K562 (cell line): ENCODE measurements around the gene HOTAIR. TPM values are rescaled to one million over a fixed set of nuclear protein-coding genes. Genes with fewer than 3 reads are reported as not detected.

ENCODE experiments used
- ARID2 ChIP-seq: fragments of 450-650 bp; IDR thresholded peaks from 2 replicates; pipeline ENCODE4 v1.6.1; 2017; ENCODE audit warnings: antibody characterized with exemption, mild to moderate bottlenecking
- CGGBP1 ChIP-seq: fragments of 250-450 bp; sonication (Bioruptor Pico); IDR thresholded peaks from 2 replicates; pipeline ENCODE4 v1.9.0; 2021; ENCODE audit warnings: mild to moderate bottlenecking
- CREBBP ChIP-seq: IDR thresholded peaks from one replicate; pipeline ENCODE4 v1.6.1; 2012; ENCODE audit warnings: low read depth, mild to moderate bottlenecking, control low read depth, inconsistent platforms, low read length
- ETV1 ChIP-seq: fragments of 450-650 bp; conservative IDR thresholded peaks from 2 replicates; pipeline ENCODE4 v1.6.1; 2016; ENCODE audit warnings: missing genetic modification characterization, control low read depth, low read depth, missing compliant biosample characterization
- ETV5 ChIP-seq: sonication (generic); formaldehyde crosslinking; IDR thresholded peaks from 2 replicates; pipeline ENCODE4 v1.4.0; 2020; ENCODE audit warnings: low read depth, mild to moderate bottlenecking, missing genetic modification reagents
- FOXK2 ChIP-seq, 2 experiments: fragments of 450-650 bp; IDR thresholded peaks in 1 of 2; conservative IDR thresholded peaks in 1 of 2; 2 replicates each; pipeline ENCODE4 v1.6.1; 2016; ENCODE audit warnings: low read depth in 2 of 2, mild to moderate bottlenecking in 1 of 2
- FOXP1 ChIP-seq: sonication (generic); formaldehyde crosslinking; IDR thresholded peaks from 2 replicates; pipeline ENCODE4 v1.8.0; 2022; ENCODE audit warnings: mild to moderate bottlenecking, missing genetic modification reagents
- HDAC2 ChIP-seq: fragments of 450-650 bp; IDR thresholded peaks from 2 replicates; pipeline ENCODE4 v1.6.1; 2016; ENCODE audit warnings: mild to moderate bottlenecking
- KLF6 ChIP-seq: fragments of 250-450 bp; sonication (Bioruptor Pico); IDR thresholded peaks from 2 replicates; pipeline ENCODE4 v1.4.0; 2020; ENCODE audit warnings: mild to moderate bottlenecking, moderate library complexity, borderline replicate concordance
- MLLT1 ChIP-seq, 2 experiments: fragments of 450-650 bp; IDR thresholded peaks; 2 replicates each; pipeline ENCODE4 v1.6.1; 2016
- MLX ChIP-seq, 2 experiments: fragments of 450-650 bp in 1 of 2; sonication (generic) in 1 of 2; formaldehyde crosslinking; conservative IDR thresholded peaks; 2 replicates each; pipeline versions ENCODE4 v1.4.0 to v1.8.1; 2020 to 2022; ENCODE audit warnings: mild to moderate bottlenecking in 1 of 2, missing genetic modification reagents in 1 of 2
- NBN ChIP-seq: fragments of 450-650 bp; IDR thresholded peaks from 2 replicates; pipeline ENCODE4 v1.6.1; 2016; ENCODE audit warnings: low read depth, mild to moderate bottlenecking
- NCOA6 ChIP-seq: fragments of 450-650 bp; IDR thresholded peaks from 2 replicates; pipeline ENCODE4 v1.6.1; 2017; ENCODE audit warnings: mild to moderate bottlenecking
- POLR2A ChIP-seq: fragments of 450-650 bp; conservative IDR thresholded peaks from 2 replicates; pipeline ENCODE4 v1.6.1; 2016
- RFX7 ChIP-seq: fragments of 250-450 bp; sonication (Bioruptor Pico); IDR thresholded peaks from 2 replicates; pipeline ENCODE4 v1.5.1; 2021; ENCODE audit warnings: mild to moderate bottlenecking
- SNRNP70 ChIP-seq: fragments of 200-400 bp; formaldehyde crosslinking; optimal IDR thresholded peaks from 2 replicates; pipeline ENCODE3; 2017; ENCODE audit warnings: low read depth, low read length
- TCF3 ChIP-seq: sonication (generic); formaldehyde crosslinking; IDR thresholded peaks from 2 replicates; pipeline ENCODE4 v1.4.0; 2020; ENCODE audit warnings: mild to moderate bottlenecking, missing genetic modification reagents
- ZNF140 ChIP-seq: fragments of 250-450 bp; sonication (Bioruptor Pico); IDR thresholded peaks from 2 replicates; pipeline ENCODE4 v1.8.0; 2021; ENCODE audit warnings: moderate library complexity, mild to moderate bottlenecking, inconsistent platforms
- ZNF212 ChIP-seq: fragments of 450-650 bp; formaldehyde crosslinking; IDR thresholded peaks from 2 replicates; pipeline ENCODE4 v1.4.0; 2020; ENCODE audit warnings: mild to moderate bottlenecking
- polyA plus RNA-seq, 8 experiments: library from polyadenylated mRNA; depleted of rRNA in 4 of 8; stranded (reverse) in 5 of 8; unstranded in 3 of 8; fragments of >200 nt; fragmentation: Nextera tagmentation in 2 of 8; fragmentation: Illumina TruSeq in 1 of 8; extraction: Ambion mirVana in 2 of 8; extraction: Trizol in 1 of 8; gene quantifications; 2 replicates each; pipeline versions ENCODE4 v1.2.1 to v1.2.3, GENCODE V29; 2011 to 2014; ENCODE audit warnings: inconsistent platforms in 1 of 8, missing spikeins in 1 of 8
- total RNA-seq, 7 experiments: library from RNA; depleted of rRNA in 6 of 7; stranded (reverse); fragments of >200 nt in 6 of 7; fragmentation: Illumina TruSeq in 2 of 7; extraction: Trizol in 2 of 7; gene quantifications; 2 replicates each; pipeline versions ENCODE4 v1.2.1 to v1.2.3, GENCODE V29; 2011 to 2021; ENCODE audit warnings: low replicate concordance in 1 of 7
- TF ChIP-seq, protein P1 (sequence below), 2 experiments: fragments of 250-450 bp in 1 of 2; fragments of 450-650 bp in 1 of 2; sonication (Bioruptor Pico) in 1 of 2; IDR thresholded peaks; 2 replicates each; pipeline versions ENCODE4 v1.6.1 to v1.8.0; 2016 to 2021; ENCODE audit warnings: mild to moderate bottlenecking in 2 of 2, moderate library complexity in 2 of 2, missing compliant biosample characterization in 1 of 2, missing genetic modification characterization in 1 of 2
- TF ChIP-seq, protein P2 (sequence below): fragments of 250-450 bp; sonication (Bioruptor Pico); IDR thresholded peaks from 2 replicates; pipeline ENCODE4 v1.8.0; 2022; ENCODE audit warnings: inconsistent platforms
- TF ChIP-seq, protein P3 (sequence below): fragments of 450-650 bp; formaldehyde crosslinking; conservative IDR thresholded peaks from 2 replicates; pipeline ENCODE4 v1.4.0; 2022; ENCODE audit warnings: mild to moderate bottlenecking, missing genetic modification characterization

Gene HOTAIR
- total and polyA plus RNA-seq, 9 of the 15 experiments (the other 6 are each of a cell fraction or from before 2014, with no cell fraction given) = 0.04 TPM; not detected in 8

DNA sequence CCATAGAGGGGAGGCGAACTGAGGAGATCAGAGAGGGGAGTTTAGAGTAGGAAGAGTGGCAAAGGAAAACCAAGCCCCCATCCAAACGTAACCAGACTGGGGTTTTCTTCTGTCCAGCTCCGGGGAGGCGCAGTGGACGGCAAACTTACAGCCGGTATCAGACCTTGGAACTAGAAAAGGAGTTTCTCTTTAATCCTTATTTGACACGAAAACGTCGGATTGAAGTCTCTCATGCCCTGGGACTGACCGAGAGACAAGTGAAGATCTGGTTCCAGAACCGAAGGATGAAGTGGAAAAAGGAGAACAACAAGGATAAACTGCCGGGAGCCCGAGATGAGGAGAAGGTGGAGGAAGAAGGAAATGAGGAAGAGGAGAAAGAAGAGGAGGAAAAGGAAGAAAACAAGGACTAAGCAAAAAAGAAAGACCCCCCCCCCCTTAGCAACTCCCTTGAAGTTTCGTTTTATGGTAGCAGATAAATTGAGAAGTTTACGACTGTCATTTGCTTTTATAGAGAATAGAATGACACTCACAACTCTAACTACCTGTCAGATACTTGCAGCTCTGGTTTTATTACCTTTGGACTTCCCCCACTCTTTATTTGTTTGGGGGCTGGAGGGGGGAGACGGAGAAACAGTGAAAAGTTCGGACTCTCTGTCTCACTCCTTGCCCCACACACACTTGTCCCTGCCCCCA, 36.4 kb upstream of the HOTAIR start (continued):
- TF ChIP-seq ARID2 = 0 out of 2 replicates have a peak, but pooled peaks have one; percentile 17
- TF ChIP-seq ZNF212 (CRISPR knock-in tag) = no peak
- no peak for TF ChIP-seq NBN
- no peak for TF ChIP-seq RFX7 (CRISPR knock-in tag)
- no peak for TF ChIP-seq TCF3 (CRISPR knock-in tag)
- no peak for TF ChIP-seq CGGBP1 (CRISPR knock-in tag)
- TF ChIP-seq KLF6 (CRISPR knock-in tag) = no peak
- TF ChIP-seq ETV5 (CRISPR knock-in tag) = no peak
- TF ChIP-seq NCOA6 = 0 out of 2 replicates have a peak, but pooled peaks have one; percentile 11
- TF ChIP-seq, protein P1, sequence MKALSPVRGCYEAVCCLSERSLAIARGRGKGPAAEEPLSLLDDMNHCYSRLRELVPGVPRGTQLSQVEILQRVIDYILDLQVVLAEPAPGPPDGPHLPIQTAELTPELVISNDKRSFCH (CRISPR knock-in tag; IDR thresholded peaks at IDR 0.05) = no peak
- TF ChIP-seq, protein P1 (tag; IDR thresholded peaks at IDR 0.05) = no peak
- TF ChIP-seq, protein P2, sequence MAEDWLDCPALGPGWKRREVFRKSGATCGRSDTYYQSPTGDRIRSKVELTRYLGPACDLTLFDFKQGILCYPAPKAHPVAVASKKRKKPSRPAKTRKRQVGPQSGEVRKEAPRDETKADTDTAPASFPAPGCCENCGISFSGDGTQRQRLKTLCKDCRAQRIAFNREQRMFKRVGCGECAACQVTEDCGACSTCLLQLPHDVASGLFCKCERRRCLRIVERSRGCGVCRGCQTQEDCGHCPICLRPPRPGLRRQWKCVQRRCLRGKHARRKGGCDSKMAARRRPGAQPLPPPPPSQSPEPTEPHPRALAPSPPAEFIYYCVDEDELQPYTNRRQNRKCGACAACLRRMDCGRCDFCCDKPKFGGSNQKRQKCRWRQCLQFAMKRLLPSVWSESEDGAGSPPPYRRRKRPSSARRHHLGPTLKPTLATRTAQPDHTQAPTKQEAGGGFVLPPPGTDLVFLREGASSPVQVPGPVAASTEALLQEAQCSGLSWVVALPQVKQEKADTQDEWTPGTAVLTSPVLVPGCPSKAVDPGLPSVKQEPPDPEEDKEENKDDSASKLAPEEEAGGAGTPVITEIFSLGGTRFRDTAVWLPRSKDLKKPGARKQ (CRISPR knock-in tag) = no peak
- TF ChIP-seq ZNF140 (CRISPR knock-in tag) = no peak
- TF ChIP-seq CREBBP = no peak
- no peak for TF ChIP-seq MLX (CRISPR knock-in tag; conservative IDR thresholded peaks at IDR 0.05)
- 0 out of 4 replicates have a peak, but pooled peaks of 1 of the 2 experiments have one; percentile 51 for TF ChIP-seq MLLT1 (IDR thresholded peaks at IDR 0.05)
- no peak for TF ChIP-seq FOXP1 (CRISPR knock-in tag)
- TF ChIP-seq ETV1 (tag) = no peak
- no peak for TF ChIP-seq HDAC2
- TF ChIP-seq FOXK2 (conservative IDR thresholded peaks at IDR 0.05 in 1 of 2, IDR thresholded peaks at IDR 0.05 in 1 of 2; ENCODE audit: low read depth in 2 of 2) = peak in 1 of 2 experiments; percentile 12; a peak in 1 of 4 replicates
- TF ChIP-seq SNRNP70 = no peak
- TF ChIP-seq POLR2A = peak; percentile 39; the same call in 1 of the 2 replicates
- TF ChIP-seq, protein P3, sequence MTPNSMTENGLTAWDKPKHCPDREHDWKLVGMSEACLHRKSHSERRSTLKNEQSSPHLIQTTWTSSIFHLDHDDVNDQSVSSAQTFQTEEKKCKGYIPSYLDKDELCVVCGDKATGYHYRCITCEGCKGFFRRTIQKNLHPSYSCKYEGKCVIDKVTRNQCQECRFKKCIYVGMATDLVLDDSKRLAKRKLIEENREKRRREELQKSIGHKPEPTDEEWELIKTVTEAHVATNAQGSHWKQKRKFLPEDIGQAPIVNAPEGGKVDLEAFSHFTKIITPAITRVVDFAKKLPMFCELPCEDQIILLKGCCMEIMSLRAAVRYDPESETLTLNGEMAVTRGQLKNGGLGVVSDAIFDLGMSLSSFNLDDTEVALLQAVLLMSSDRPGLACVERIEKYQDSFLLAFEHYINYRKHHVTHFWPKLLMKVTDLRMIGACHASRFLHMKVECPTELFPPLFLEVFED (CRISPR knock-in tag) = no peak
